IMR-90 (cell line): Measurements from ENCODE around the gene MOB1B. TPM values are rescaled to one million over a fixed set of nuclear protein-coding genes. Genes with fewer than 3 reads are reported as not detected.

ENCODE experiments used
- ATAC-seq: fragments of 200-7000 bp; cut with Tn5 transposase; 2 replicates; pipeline ENCODE4 v1.9.1; 2020; ENCODE audit warnings: low read depth, mild to moderate bottlenecking, moderate library complexity
- BruUV-seq: library from RNA; stranded (reverse); fragments of 400-500 nt; replicated peaks from 2 replicates; lab custom pipeline; 2021; lab: Mats Ljungman, UMichigan
- CTCF ChIA-PET: fragments of 300-600 bp; formaldehyde crosslinking; extraction: SDS; loops from one replicate; lab custom pipeline; 2021; ENCODE audit warnings: antibody characterized with exemption; lab: Yijun Ruan, JAX
- POLR2A ChIA-PET: fragments of 300-600 bp; sonication (Branson Sonifier 250); formaldehyde crosslinking; loops from one replicate; lab custom pipeline; 2022; ENCODE audit warnings: antibody characterized with exemption; ENCODE audit not compliant: unreplicated experiment; lab: Charles Lee
- DNase-seq: peaks from one replicate; pipeline ENCODE4 v3.0.0; 2013
- H2AFZ ChIP-seq: replicated peaks from 2 replicates; pipeline ENCODE3; 2013; ENCODE audit warnings: low read length, mild to moderate bottlenecking; ENCODE audit not compliant: poor library complexity
- H2AK5ac ChIP-seq: 2 replicates; pipeline ENCODE4 v1.6.1; 2013; ENCODE audit warnings: low read depth, low read length, inconsistent platforms
- H2AK9ac ChIP-seq: replicated peaks from 2 replicates; pipeline ENCODE3; 2013; ENCODE audit warnings: mild to moderate bottlenecking, low read depth, low read length, moderate library complexity; ENCODE audit not compliant: poor library complexity
- H2BK120ac ChIP-seq: 2 replicates; pipeline ENCODE4 v1.6.1; 2013; ENCODE audit warnings: low read depth, low read length, inconsistent platforms
- H2BK15ac ChIP-seq: 3 replicates; pipeline ENCODE4 v1.6.1; 2013; ENCODE audit warnings: low read depth, low read length, inconsistent platforms
- H2BK20ac ChIP-seq: 2 replicates; pipeline ENCODE4 v1.6.1; 2013; ENCODE audit warnings: low read depth, mild to moderate bottlenecking, inconsistent platforms, low read length, moderate library complexity
- H2BK5ac ChIP-seq: 2 replicates; pipeline ENCODE4 v1.6.1; 2013; ENCODE audit warnings: mild to moderate bottlenecking, low read depth, low read length, inconsistent platforms; ENCODE audit not compliant: poor library complexity, severe bottlenecking
- H3K14ac ChIP-seq: replicated peaks from 2 replicates; pipeline ENCODE4 v1.6.1; 2013; ENCODE audit warnings: low read depth, low read length, inconsistent platforms
- H3K18ac ChIP-seq: 2 replicates; pipeline ENCODE4 v1.6.1; 2013; ENCODE audit warnings: low read depth, low read length, control low read depth
- H3K23ac ChIP-seq: 2 replicates; pipeline ENCODE4 v1.6.1; 2013; ENCODE audit warnings: low read depth, low read length, inconsistent platforms
- H3K27ac ChIP-seq: 2 replicates; pipeline ENCODE4 v1.5.1; 2013; ENCODE audit warnings: mild to moderate bottlenecking, control low read depth, low read length; ENCODE audit not compliant: insufficient read depth
- H3K27me3 ChIP-seq: 2 replicates; pipeline ENCODE4 v1.6.1; 2013; ENCODE audit warnings: low read length; ENCODE audit not compliant: control insufficient read depth, insufficient read depth
- H3K36me3 ChIP-seq: 2 replicates; pipeline ENCODE4 v1.6.1; 2013; ENCODE audit warnings: low read length, mixed read lengths; ENCODE audit not compliant: control insufficient read depth, insufficient read depth
- H3K4ac ChIP-seq: 2 replicates; pipeline ENCODE4 v1.6.1; 2013; ENCODE audit warnings: low read depth, low read length, inconsistent platforms
- H3K4me1 ChIP-seq: 2 replicates; pipeline ENCODE4 v1.6.1; 2013; ENCODE audit warnings: low read length, mixed read lengths; ENCODE audit not compliant: control insufficient read depth, insufficient read depth
- H3K4me2 ChIP-seq: 2 replicates; pipeline ENCODE4 v1.6.1; 2013; ENCODE audit warnings: low read depth, mild to moderate bottlenecking, control low read depth, low read length, moderate library complexity
- H3K4me3 ChIP-seq: 2 replicates; pipeline ENCODE4 v1.5.1; 2013; ENCODE audit warnings: low read depth, mild to moderate bottlenecking, control low read depth, low read length, moderate library complexity; ENCODE audit not compliant: insufficient read depth
- H3K56ac ChIP-seq: 2 replicates; pipeline ENCODE4 v1.6.1; 2013; ENCODE audit warnings: low read length, inconsistent platforms; ENCODE audit not compliant: insufficient read depth; ENCODE audit errors: extremely low read depth
- H3K79me1 ChIP-seq, 2 experiments: 2 replicates each; pipeline ENCODE4 v1.6.1; 2013; ENCODE audit warnings: low read length in 2 of 2, inconsistent platforms in 1 of 2, low read depth in 1 of 2
- H3K9ac ChIP-seq: 2 replicates; pipeline ENCODE4 v1.6.1; 2013; ENCODE audit warnings: low read depth, low read length, control low read depth
- H3K9me1 ChIP-seq: 2 replicates; pipeline ENCODE4 v1.6.1; 2013; ENCODE audit warnings: low read length, inconsistent platforms; ENCODE audit not compliant: insufficient read depth
- H3K9me3 ChIP-seq: 2 replicates; pipeline ENCODE4 v1.6.1; 2013; ENCODE audit warnings: low read length; ENCODE audit not compliant: control insufficient read depth, insufficient read depth
- H4K20me1 ChIP-seq: 2 replicates; pipeline ENCODE4 v1.6.1; 2013; ENCODE audit warnings: low read length, inconsistent platforms; ENCODE audit not compliant: insufficient read depth
- H4K5ac ChIP-seq: 2 replicates; pipeline ENCODE4 v1.6.1; 2013; ENCODE audit warnings: mild to moderate bottlenecking, low read depth, low read length, control low read depth
- H4K8ac ChIP-seq, 2 experiments: 2 replicates each; pipeline ENCODE4 v1.6.1; 2013; ENCODE audit warnings: low read depth in 2 of 2, low read length in 2 of 2, control low read depth in 1 of 2, inconsistent platforms in 1 of 2
- H4K91ac ChIP-seq: 2 replicates; pipeline ENCODE4 v1.6.1; 2013; ENCODE audit warnings: low read depth, low read length, inconsistent platforms; ENCODE audit not compliant: insufficient read depth
- CTCF ChIP-seq: conservative IDR thresholded peaks from 2 replicates; pipeline ENCODE4 v1.5.1; 2012; ENCODE audit warnings: mild to moderate bottlenecking, low read depth, low read length, improper control_type of control experiment
- RFX5 ChIP-seq: IDR thresholded peaks from 2 replicates; pipeline ENCODE4 v1.8.0; 2012; ENCODE audit warnings: low read depth, mild to moderate bottlenecking, low read length, moderate library complexity
- SMC3 ChIP-seq: fragments of 150-350 bp; IDR thresholded peaks from 2 replicates; pipeline ENCODE4 v1.6.1; 2016; ENCODE audit warnings: low read depth, mild to moderate bottlenecking, antibody characterized with exemption, low read length, moderate library complexity
- WGBS, 2 experiments: methylation state at CpG; one replicate each; pipeline versions ENCODE4 v1.1.5 to v1.1.7; 2013; ENCODE audit warnings: missing lambda C conversion rate in 2 of 2; ENCODE audit not compliant: insufficient read length in 1 of 2; ENCODE audit errors: extremely low coverage in 2 of 2; 5-methylcytosine and 5-hydroxymethylcytosine counted together
- dilution Hi-C: fragments of 300-500 bp; cut with HindIII; formaldehyde crosslinking; loops from one replicate; pipeline ENCODE4 v1.14.3; 2018; ENCODE audit warnings: low sequenced_read_pairs; ENCODE audit not compliant: unreplicated experiment
- in situ Hi-C: fragments of 300-500 bp; cut with MboI; formaldehyde crosslinking; loops from 3 replicates; pipeline ENCODE4 v1.14.3; 2019; ENCODE audit warnings: low sequenced_read_pairs, inconsistent platforms, mixed read lengths
- intact Hi-C: fragments of 100-400 bp; cut with micrococcal nuclease; formaldehyde crosslinking; loops from 2 replicates; pipeline ENCODE4 v1.10.0; 2022
- polyA plus RNA-seq, 3 experiments: library from polyadenylated mRNA; depleted of rRNA; stranded (reverse); fragments of >200 nt; gene quantifications; 2 replicates each; pipeline ENCODE4 v1.2.3, GENCODE V29; 2012; ENCODE audit warnings: low replicate concordance in 1 of 3
- total RNA-seq: library from RNA; depleted of rRNA; stranded (reverse); fragments of >200 nt; gene quantifications from 2 replicates; pipeline ENCODE4 v1.2.3, GENCODE V29; 2012

MOB1B gene
- total and polyA plus RNA-seq, 2 of the 4 experiments (the other 2 are of a cell fraction) = 5.7 to 6.8 TPM

GRCh38 chr4:70994387-70995099, 92.4 kb downstream of the MOB1B start:
- intact Hi-C loops = loop anchor here (5.0 to 10.0 kb wide), 3 partner anchors 92 to 190 kb away; partner anchors contain the start of genes GRSF1 and MOB1B

More at GRCh38 chr4:70994387-70995099, 92.4 kb downstream of the MOB1B start:
- Histone ChIP-seq H3K14ac (peak overlapping the region; percentile 86), H3K36me3 (peaks cover 3% of the 10 kb centered on the region), H3K4me3 (peak overlapping the region; percentile 87), H4K20me1 (no peaks in the 10 kb centered on the region), H4K8ac (peak overlapping the region; percentile 57 to 67), H3K79me1 (peaks cover 16 to 58% of the 10 kb centered on the region in 2 experiments), H3K27ac (no peak overlapping the region), H2BK120ac (no peak overlapping the region), H2AK9ac (peak overlapping the region; percentile 85), H2BK5ac (peak overlapping the region; percentile 65), H2AFZ (no peak overlapping the region), H3K4ac (peak overlapping the region; percentile 75; the same call in 1 of the 2 replicates), H3K9me3 (no peaks in the 10 kb centered on the region), H3K18ac (no peak overlapping the region), H4K5ac (peak overlapping the region; percentile 18; the same call in 1 of the 2 replicates), H3K9me1 (peaks cover 4% of the 10 kb centered on the region; the same call in 1 of the 2 replicates), H3K56ac (peak overlapping the region; percentile 83; the same call in 1 of the 2 replicates), H3K27me3 (no peaks in the 10 kb centered on the region), H2BK15ac (no peak overlapping the region), H3K4me2 (peak overlapping the region; percentile 68), H4K91ac (no peak overlapping the region), H2BK20ac (no peak overlapping the region), H3K4me1 (peaks cover 5% of the 10 kb centered on the region), H3K9ac (peak overlapping the region; percentile 84; the same call in 1 of the 2 replicates), H3K23ac (peak overlapping the region; percentile 79), H2AK5ac (no peak overlapping the region)
- POLR2A ChIA-PET = interaction anchor here (0.5 kb wide), 1 partner anchor 531 kb away, joined by 3 read pairs; no protein-coding TSS in a partner anchor
- no peak for DNase-seq
- TF ChIP-seq CTCF (no peak), RFX5 (no peak), SMC3 (no peak)
- BruUV-seq = no TSS peak
- no peak for ATAC-seq
- dilution Hi-C loops (no loop called here), in situ Hi-C loops (loop anchor here (10.0 kb wide), 1 partner anchor 160 kb away; the partner anchor contains the start of gene GRSF1)
- CTCF ChIA-PET = interaction anchor here (1.0 kb wide), 1 partner anchor 15 kb away, joined by 5 read pairs; no protein-coding TSS in a partner anchor
- WGBS, 2 experiments = no CpG with 5 or more reads among the region's 10 CpGs
